HCT116 (cell line): Measurements from ENCODE around the gene LDAF1. TPM values are rescaled to one million over a fixed set of nuclear protein-coding genes. Genes with fewer than 3 reads are reported as not detected.

Experiments used
- ATAC-seq: fragments of 200-7000 bp; cut with Tn5 transposase; 2 replicates; pipeline ENCODE4 v1.9.1; 2020; ENCODE audit warnings: mild to moderate bottlenecking, moderate library complexity
- BruUV-seq: library from RNA; stranded (reverse); fragments of 400-500 nt; replicated peaks from 2 replicates; lab custom pipeline; 2021; lab: Mats Ljungman, UMichigan
- CTCF ChIA-PET: fragments of 300-600 bp; sonication (Branson Sonifier 250); formaldehyde crosslinking; loops from one replicate; lab custom pipeline; 2021; ENCODE audit warnings: antibody characterized with exemption; lab: Charles Lee
- POLR2A ChIA-PET: fragments of 300-600, 350-600 bp; sonication (Branson Sonifier 250); formaldehyde crosslinking; loops from one replicate; lab custom pipeline; 2021; ENCODE audit warnings: antibody characterized with exemption; lab: Charles Lee
- RAD21 ChIA-PET, 2 experiments: fragments of 300-600 bp; sonication (Branson Sonifier 250); formaldehyde crosslinking; loops; one replicate each; lab custom pipeline; 2023; ENCODE audit warnings: low total read pairs in 2 of 2; ENCODE audit not compliant: uncharacterized antibody in 2 of 2, unreplicated experiment in 2 of 2, low non-redundant PET in 1 of 2; lab: Charles Lee
- DNase-seq: peaks from one replicate; pipeline ENCODE4 v3.0.0-alpha.2; 2010; ENCODE audit warnings: low read depth, low spot score
- H2AFZ ChIP-seq: fragments of 200-600 bp; shearing (Covaris generic), sonication (generic); 2 replicates; pipeline ENCODE4 v1.6.1; 2017; ENCODE audit warnings: low read depth, mixed run types, mixed read lengths, antibody characterized with exemption, low read length; ENCODE audit not compliant: poor library complexity, severe bottlenecking
- H3K27ac ChIP-seq: 2 replicates; pipeline ENCODE4 v1.5.1; 2012; ENCODE audit warnings: low read depth, low read length
- H3K27me3 ChIP-seq: fragments of 200-600 bp; sonication (generic); 2 replicates; pipeline ENCODE4 v1.6.1; 2016; ENCODE audit warnings: mixed run types, low read length, mixed read lengths; ENCODE audit not compliant: insufficient read depth
- H3K36me3 ChIP-seq, 2 experiments: fragments of 200-500 bp in 1 of 2; fragments of 200-600 bp in 1 of 2; sonication (Bioruptor generic) in 1 of 2; sonication (generic) in 1 of 2; 2 replicates each; pipeline versions ENCODE4 v1.5.1 to v1.6.1; 2014 to 2016; ENCODE audit warnings: low read length in 2 of 2, inconsistent platforms in 1 of 2, mixed read lengths in 1 of 2, mixed run types in 1 of 2; ENCODE audit not compliant: insufficient read depth in 2 of 2, control insufficient read depth in 1 of 2
- H3K4me1 ChIP-seq, 2 experiments: fragments of 200-600 bp in 1 of 2; sonication (generic) in 1 of 2; 2 replicates each; pipeline versions ENCODE4 v1.5.1 to v1.6.1; 2012 to 2017; ENCODE audit warnings: low read length in 2 of 2, inconsistent platforms in 1 of 2, mild to moderate bottlenecking in 1 of 2, mixed read lengths in 1 of 2, mixed run types in 1 of 2, moderate library complexity in 1 of 2; ENCODE audit not compliant: insufficient read depth in 2 of 2, control insufficient read depth in 1 of 2
- H3K4me2 ChIP-seq: fragments of 200-600 bp; sonication (generic); 2 replicates; pipeline ENCODE4 v1.6.1; 2017; ENCODE audit warnings: mixed run types, low read length, mixed read lengths
- H3K4me3 ChIP-seq, 2 experiments: fragments of 200-600 bp in 1 of 2; sonication (generic) in 1 of 2; replicated peaks in 1 of 2; 2 replicates each; pipeline ENCODE4 v1.5.1; 2011 to 2016; ENCODE audit warnings: low read length in 2 of 2, control low read depth in 1 of 2, low read depth in 1 of 2, mild to moderate bottlenecking in 1 of 2, mixed read lengths in 1 of 2, mixed run types in 1 of 2
- H3K79me2 ChIP-seq: fragments of 200-600 bp; sonication (generic); 2 replicates; pipeline ENCODE4 v1.6.1; 2017; ENCODE audit warnings: mild to moderate bottlenecking, mixed run types, low read length, moderate library complexity, mixed read lengths; ENCODE audit not compliant: insufficient read depth
- H3K9ac ChIP-seq: fragments of 200-600 bp; sonication (generic); 2 replicates; pipeline ENCODE4 v1.6.1; 2016; ENCODE audit warnings: low read length, mixed read lengths
- H3K9me2 ChIP-seq: fragments of 200-600 bp; sonication (generic), shearing (Covaris generic); 2 replicates; pipeline ENCODE4 v1.6.1; 2017; ENCODE audit warnings: mixed run types, mild to moderate bottlenecking, moderate library complexity; ENCODE audit not compliant: insufficient read depth
- H3K9me3 ChIP-seq, 2 experiments: fragments of 200-500 bp in 1 of 2; fragments of 200-600 bp in 1 of 2; sonication (Bioruptor generic) in 1 of 2; sonication (generic) in 1 of 2; 2 replicates each; pipeline ENCODE4 v1.6.1; 2014 to 2017; ENCODE audit warnings: low read length in 2 of 2, mixed read lengths in 2 of 2, inconsistent platforms in 1 of 2, low read depth in 1 of 2, mild to moderate bottlenecking in 1 of 2, mixed run types in 1 of 2, moderate library complexity in 1 of 2; ENCODE audit not compliant: control insufficient read depth in 1 of 2, insufficient read depth in 1 of 2
- H4K20me1 ChIP-seq: fragments of 200-600 bp; sonication (generic), shearing (Covaris generic); 2 replicates; pipeline ENCODE4 v1.6.1; 2017; ENCODE audit warnings: mixed run types, mild to moderate bottlenecking, moderate library complexity; ENCODE audit not compliant: insufficient read depth
- ATF3 ChIP-seq: IDR thresholded peaks from 2 replicates; pipeline ENCODE4 v1.6.1; 2012
- CBX3 ChIP-seq: IDR thresholded peaks from 2 replicates; pipeline ENCODE4 v1.6.1; 2012; ENCODE audit warnings: low read depth
- CTCF ChIP-seq, 3 experiments: fragments of 200-600 bp in 1 of 3; sonication (generic) in 1 of 3; IDR thresholded peaks in 2 of 3; conservative IDR thresholded peaks in 1 of 3; 2 replicates each; pipeline ENCODE4 v1.5.1; 2012 to 2017; ENCODE audit warnings: low read depth in 2 of 3, low read length in 2 of 3, antibody characterized with exemption in 1 of 3, borderline replicate concordance in 1 of 3, control low read depth in 1 of 3, mild to moderate bottlenecking in 1 of 3, mixed read lengths in 1 of 3, mixed run types in 1 of 3, moderate library complexity in 1 of 3; ENCODE audit not compliant: insufficient read depth in 1 of 3
- EGR1 ChIP-seq: IDR thresholded peaks from 2 replicates; pipeline ENCODE4 v1.6.1; 2012; ENCODE audit warnings: low read depth
- FOSL1 ChIP-seq: IDR thresholded peaks from 2 replicates; pipeline ENCODE4 v1.6.1; 2012; ENCODE audit warnings: low read depth
- JUND ChIP-seq: IDR thresholded peaks from 2 replicates; pipeline ENCODE4 v1.6.1; 2012
- MAX ChIP-seq: IDR thresholded peaks from 2 replicates; pipeline ENCODE4 v1.6.1; 2012
- RAD21 ChIP-seq: IDR thresholded peaks from 2 replicates; pipeline ENCODE4 v1.6.1; 2012; ENCODE audit warnings: low read depth, mild to moderate bottlenecking
- REST ChIP-seq: IDR thresholded peaks from 2 replicates; pipeline ENCODE4 v1.6.1; 2012; ENCODE audit warnings: low read depth
- SIN3A ChIP-seq: IDR thresholded peaks from 2 replicates; pipeline ENCODE4 v1.6.1; 2012; ENCODE audit warnings: low read depth
- SP1 ChIP-seq: IDR thresholded peaks from 2 replicates; pipeline ENCODE4 v1.6.1; 2012; ENCODE audit warnings: low read depth
- ZNF274 ChIP-seq: fragments of 200-500 bp; sonication (Bioruptor generic); IDR thresholded peaks from 2 replicates; pipeline ENCODE4 v1.6.1; 2014; ENCODE audit warnings: mild to moderate bottlenecking, low read depth, low read length, inconsistent platforms
- intact Hi-C: fragments of 100-400 bp; cut with micrococcal nuclease; formaldehyde crosslinking; loops from 2 replicates; pipeline ENCODE4 v1.10.0; 2022
- total RNA-seq: library from RNA; stranded (reverse); gene quantifications from one replicate; pipeline ENCODE4 v1.2.1, GENCODE V29; 2021; ENCODE audit not compliant: unreplicated experiment

Gene LDAF1
- total RNA-seq, 1 experiment from 2014 or later: 30.0 TPM

GRCh38 chr16:21218153-21218552 is 59.7 kb downstream of the LDAF1 start:
- H3K9ac ChIP-seq: no peak overlapping the region
- no peaks in the 10 kb centered on the region for H3K36me3 ChIP-seq
- CTCF ChIA-PET: no interaction called here
- H3K27ac ChIP-seq: no peak overlapping the region
- no peak overlapping the region for H2AFZ ChIP-seq
- H3K4me1 ChIP-seq: no peaks in the 10 kb centered on the region
- H4K20me1 ChIP-seq: no peaks in the 10 kb centered on the region
- POLR2A ChIA-PET: no interaction called here
- ATAC-seq (no peak), DNase-seq (no peak)
- no peak overlapping the region for H3K4me2 ChIP-seq
- no peak overlapping the region for H3K4me3 ChIP-seq
- no peaks in the 10 kb centered on the region for H3K9me2 ChIP-seq
- no TSS peak for BruUV-seq
- intact Hi-C loops: no loop called here
- no peaks in the 10 kb centered on the region for H3K27me3 ChIP-seq
- H3K79me2 ChIP-seq: no peaks in the 10 kb centered on the region
- no peak for TF ChIP-seq SIN3A
- RAD21 ChIA-PET: no interaction called here
- no peaks in the 10 kb centered on the region for H3K9me3 ChIP-seq

GRCh38 chr16:21219551-21219950 is 61.1 kb downstream of the LDAF1 start:
- ATAC-seq: no peak
- CTCF ChIA-PET: no interaction called here
- RAD21 ChIA-PET: no interaction called here

More at GRCh38 chr16:21219551-21219950, 61.1 kb downstream of the LDAF1 start:
- Histone ChIP-seq H3K27me3 (no peaks in the 10 kb centered on the region), H3K4me3 (no peak overlapping the region), H3K27ac (no peak overlapping the region), H3K36me3 (no peaks in the 10 kb centered on the region), H4K20me1 (no peaks in the 10 kb centered on the region), H2AFZ (no peak overlapping the region), H3K9ac (no peak overlapping the region), H3K9me2 (no peaks in the 10 kb centered on the region), H3K4me1 (no peaks in the 10 kb centered on the region), H3K79me2 (no peaks in the 10 kb centered on the region), H3K9me3 (no peaks in the 10 kb centered on the region), H3K4me2 (no peak overlapping the region)
- intact Hi-C loops: no loop called here
- no peak for DNase-seq
- no TSS peak for BruUV-seq
- TF ChIP-seq ZNF274: no peak
- no peak for TF ChIP-seq SIN3A
- no peak for TF ChIP-seq JUND
- no peak for TF ChIP-seq MAX
- no peak for TF ChIP-seq SP1
- no peak for TF ChIP-seq FOSL1
- TF ChIP-seq CTCF (IDR thresholded peaks at IDR 0.05 in 2 of 3, conservative IDR thresholded peaks at IDR 0.05 in 1 of 3; ENCODE audit: borderline replicate concordance in 1 of 3, insufficient read depth in 1 of 3, low read depth in 2 of 3, low read length in 2 of 3): no peak
- TF ChIP-seq ATF3: no peak
- TF ChIP-seq EGR1: no peak
- TF ChIP-seq RAD21: no peak
- TF ChIP-seq CBX3: no peak
- no peak for TF ChIP-seq REST
- POLR2A ChIA-PET: no interaction called here
